GM21423 (cell line): ENCODE measurements around the gene ZNF273.
"Not testable (repeated sequence)": the region's sequence is repeated elsewhere in the genome, so short reads cannot be mapped to it uniquely, and the experiment has no call there.

Source experiments
- ATAC-seq: cut with Tn5 transposase; IDR thresholded peaks from one replicate; pipeline ENCODE4 v1.9.1; 2021; ENCODE audit warnings: mild to moderate bottlenecking, moderate library complexity; ENCODE audit not compliant: unreplicated experiment

ZNF273 gene

GRCh38 chr7:64944667-64945502, 41.8 kb downstream of the ZNF273 start:
- not testable (repeated sequence) for ATAC-seq

DNA sequence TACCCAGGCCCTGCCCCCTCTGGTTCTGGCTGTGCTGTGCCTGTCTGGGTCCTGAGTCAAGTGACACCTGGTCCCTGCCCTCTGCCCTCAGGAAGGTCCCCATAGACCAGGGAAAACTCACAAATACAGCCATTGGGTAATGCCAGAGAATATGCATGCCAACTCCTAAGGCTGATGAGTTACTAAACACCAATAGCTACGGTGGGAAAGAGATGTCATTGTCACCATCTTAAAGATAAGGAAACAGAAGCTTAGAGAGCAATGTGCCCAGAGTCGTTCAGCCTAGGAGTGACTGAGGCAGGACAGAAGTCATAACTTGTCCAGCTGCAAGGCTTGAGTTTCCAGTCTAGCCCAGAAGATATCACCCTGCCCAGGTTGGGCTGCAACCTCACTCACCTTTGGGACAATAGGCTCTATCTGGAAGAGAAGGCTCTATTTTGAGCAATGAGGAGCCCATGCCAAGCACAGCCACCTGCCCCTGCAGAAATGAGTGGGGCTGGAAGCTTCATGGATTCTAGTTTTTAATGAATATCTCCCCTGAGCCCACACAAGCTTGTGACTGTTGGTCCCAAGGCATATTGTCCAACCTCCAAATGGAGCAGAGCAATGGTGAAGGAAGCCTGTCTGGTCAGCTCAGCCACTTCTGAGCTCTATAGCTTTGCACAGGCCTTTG, 42.6 kb downstream of the ZNF273 start:
- no peak for ATAC-seq

- ATAC-seq, result no peak
These were observed 43.7 kb downstream of the ZNF273 start for GRCh38 chr7:64946772-64947171.

DNA sequence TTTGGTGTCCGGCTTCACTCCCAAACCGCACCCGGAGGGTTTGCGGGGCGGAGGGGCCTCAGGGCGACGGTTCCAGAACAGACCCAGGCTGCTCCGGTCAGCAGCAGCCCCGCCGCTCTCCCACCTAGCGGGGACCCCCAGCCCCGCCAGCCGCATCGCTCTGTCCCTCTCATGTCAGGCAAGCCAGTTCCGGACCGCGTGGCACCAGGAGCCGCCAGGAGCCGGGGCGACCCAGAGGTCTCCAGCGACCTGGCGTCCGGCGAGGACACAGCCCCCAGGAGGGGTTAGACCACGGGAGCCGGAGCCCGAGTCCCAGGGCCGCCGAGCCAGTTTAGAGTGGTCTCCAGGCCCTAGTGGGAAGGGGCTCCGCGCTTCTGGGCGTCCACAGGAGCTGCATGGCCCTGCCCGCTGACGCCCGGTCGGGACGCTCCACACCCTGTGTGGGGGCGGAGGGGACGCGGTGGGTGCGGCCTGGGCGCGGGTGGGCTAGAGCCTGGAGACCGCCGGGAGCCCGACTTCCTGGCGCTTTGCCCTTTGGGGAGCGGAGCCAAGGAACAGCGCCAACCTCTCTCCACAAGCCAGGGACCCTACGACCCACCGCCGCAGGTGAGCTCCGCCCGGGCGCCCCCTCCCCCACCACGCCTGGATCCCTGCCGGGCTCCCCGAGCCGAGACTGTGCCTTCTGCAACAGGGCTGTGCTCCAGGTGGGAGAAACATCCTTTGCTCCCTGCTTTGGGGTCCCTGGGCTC, 44.4 kb downstream of the ZNF273 start:
- no peak for ATAC-seq

DNA sequence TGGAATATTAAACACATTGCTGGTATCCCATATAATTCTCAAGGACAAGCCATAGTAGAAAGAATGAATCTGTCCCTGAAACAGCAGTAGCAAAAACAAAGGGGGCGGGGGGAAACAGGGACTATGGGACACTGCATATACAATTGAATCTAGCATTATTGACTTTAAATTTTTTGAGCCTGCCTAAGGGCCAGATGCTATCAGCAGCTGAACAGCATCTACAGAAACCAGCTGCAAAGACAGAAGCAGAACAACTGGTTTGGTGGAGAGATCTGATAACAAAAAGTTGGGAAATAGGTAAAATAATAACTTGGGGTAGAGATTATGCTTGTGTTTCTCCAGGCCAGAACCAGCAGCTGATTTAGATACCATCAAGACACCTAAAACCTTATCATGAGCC, 45.7 kb downstream of the ZNF273 start:
- not testable (repeated sequence) for ATAC-seq

- not testable (repeated sequence) for ATAC-seq
These were observed 47.6 kb downstream of the ZNF273 start for GRCh38 chr7:64950673-64951072.

DNA sequence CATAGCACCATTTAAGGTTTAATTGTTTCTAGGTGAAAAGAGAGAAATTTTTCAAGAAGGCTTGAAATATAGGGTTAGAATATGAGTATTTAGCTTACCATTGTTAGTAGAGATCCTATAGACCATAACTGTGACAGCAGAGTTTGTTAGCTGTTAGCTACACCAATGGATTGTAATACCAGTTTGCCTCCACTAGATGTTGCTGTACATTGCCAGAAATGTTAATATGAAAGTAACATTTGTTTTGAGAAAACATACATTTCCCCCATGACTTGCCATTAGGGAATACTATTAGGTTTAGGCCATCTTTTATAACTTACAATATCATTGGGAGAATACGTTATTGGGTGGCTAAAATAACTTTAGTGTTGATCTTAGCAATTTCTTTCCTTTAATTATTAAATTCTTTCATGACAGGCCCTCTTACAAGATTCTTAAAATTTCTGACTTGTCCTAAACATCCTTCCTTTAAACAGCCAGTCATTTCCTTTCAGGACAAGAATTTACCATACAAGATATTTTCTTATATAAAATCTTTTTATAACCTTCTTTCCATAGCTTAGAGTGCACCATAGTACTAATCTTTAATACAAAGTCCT, 48.3 kb downstream of the ZNF273 start:
- peak; percentile 51 for ATAC-seq

GRCh38 chr7:64959072-64959747, 56.1 kb downstream of the ZNF273 start:
- ATAC-seq, result no peak

- ATAC-seq, result no peak
These were observed 62.5 kb downstream of the ZNF273 start for GRCh38 chr7:64965594-64965993.

DNA sequence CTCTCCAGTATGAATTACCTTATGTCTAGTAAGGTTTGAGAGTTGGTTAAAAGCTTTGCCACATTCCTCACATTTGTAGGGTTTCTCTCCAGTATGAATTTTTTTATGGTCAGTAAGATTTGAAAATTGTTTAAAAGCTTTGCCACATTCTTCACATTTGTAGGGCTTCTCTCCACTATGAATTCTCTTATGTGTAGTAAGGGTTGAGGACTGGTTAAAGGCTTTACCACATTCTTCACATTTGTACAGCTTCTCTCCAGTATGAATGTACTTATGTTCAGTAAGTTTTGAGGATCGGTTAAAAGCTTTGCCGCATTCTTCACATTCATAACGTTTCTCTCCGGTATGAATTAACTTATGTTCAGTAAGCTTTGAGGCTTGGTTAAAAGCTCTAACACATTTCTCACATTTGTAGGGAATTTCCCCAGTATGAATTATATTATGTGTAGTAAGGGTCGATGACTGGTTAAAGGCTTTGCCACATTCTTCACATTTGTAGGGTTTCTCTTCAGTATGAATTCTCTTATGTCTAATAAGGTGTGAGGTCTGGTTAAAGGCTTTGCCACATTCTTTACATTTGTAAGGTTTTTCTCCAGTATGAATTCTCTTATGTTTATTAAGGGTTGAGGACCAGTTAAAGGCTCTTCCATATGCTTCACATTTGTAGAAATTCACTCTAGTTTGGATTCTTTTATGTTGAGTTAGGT, 75.6 kb downstream of the ZNF273 start:
- no peak for ATAC-seq
